BE2C (cell line): Measurements from ENCODE around the gene GLIPR1L1.

ENCODE experiments used
- DNase-seq: peaks from one replicate; pipeline ENCODE4 v3.0.0-alpha.2; 2020
- H3K27me3 ChIP-seq: fragments of 250-450 bp; sonication (Bioruptor Pico); 2 replicates; pipeline ENCODE4 v1.5.1; 2020; ENCODE audit warnings: mild to moderate bottlenecking
- H3K36me3 ChIP-seq: fragments of 250-450 bp; sonication (Bioruptor Pico); 2 replicates; pipeline ENCODE4 v1.5.1; 2020; ENCODE audit warnings: mild to moderate bottlenecking
- H3K4me1 ChIP-seq: fragments of 250-450 bp; sonication (Bioruptor Pico); 2 replicates; pipeline ENCODE4 v1.5.1; 2020
- H3K4me3 ChIP-seq: 2 replicates; pipeline ENCODE4 v1.5.1; 2011; ENCODE audit warnings: low read depth, low read length
- H3K9me3 ChIP-seq: fragments of 250-450 bp; sonication (Bioruptor Pico); 2 replicates; pipeline ENCODE4 v1.5.1; 2020
- CTCF ChIP-seq: IDR thresholded peaks from 2 replicates; pipeline ENCODE4 v1.5.1; 2012; ENCODE audit warnings: mild to moderate bottlenecking, low read depth, low read length

GLIPR1L1 gene

GRCh38 chr12:75414671-75415070 lies 80.2 kb downstream of the GLIPR1L1 start:
- no peak for TF ChIP-seq CTCF
- no peak for DNase-seq
- Histone ChIP-seq H3K4me1 (no peaks in the 10 kb centered on the region), H3K4me3 (no peak overlapping the region), H3K9me3 (no peaks in the 10 kb centered on the region), H3K27me3 (peaks cover 4% of the 10 kb centered on the region; the same call in 1 of the 2 replicates), H3K36me3 (no peaks in the 10 kb centered on the region)

- Histone ChIP-seq H3K36me3 (no peaks in the 10 kb centered on the region), H3K9me3 (no peaks in the 10 kb centered on the region), H3K4me3 (no peak overlapping the region), H3K27me3 (peaks cover 4% of the 10 kb centered on the region; the same call in 1 of the 2 replicates), H3K4me1 (no peaks in the 10 kb centered on the region)
- no peak for TF ChIP-seq CTCF
- DNase-seq: no peak
Measured at GRCh38 chr12:75419841-75420240, 85.4 kb downstream of the GLIPR1L1 start.
